ENCODE measurements around the gene S100A3. TPM values are rescaled to one million over a fixed set of nuclear protein-coding genes. Genes with fewer than 3 reads are reported as not detected.
"Not testable (repeated sequence)": the region's sequence is repeated elsewhere in the genome, so short reads cannot be mapped to it uniquely, and the experiment has no call there.

S100A3 gene
- polyA plus RNA-seq, 1 donor from 2014 or later, result not detected

DNA sequence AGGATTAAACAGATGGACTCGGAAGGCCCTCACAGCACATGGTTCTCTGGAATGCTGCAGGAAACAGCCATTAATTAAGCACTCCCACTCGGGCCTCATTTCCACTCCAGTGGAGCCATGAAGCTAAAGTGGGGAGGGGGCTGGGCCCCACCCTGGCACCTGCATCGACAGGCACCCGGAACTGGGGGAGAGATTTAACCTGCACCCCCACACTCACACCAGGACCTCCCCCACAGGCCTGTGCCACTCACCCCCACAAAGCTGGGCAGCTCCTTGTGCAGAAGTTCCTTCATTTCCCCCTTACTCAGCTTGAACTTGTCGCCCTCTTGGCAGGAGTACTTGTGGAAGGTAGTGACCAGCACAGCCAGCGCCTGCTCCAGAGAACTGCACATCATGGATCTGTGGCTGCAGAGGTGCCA is 14.4 kb upstream of the S100A3 start:
- H3K36me3 Mint-ChIP-seq, result peaks cover 5% of the 10 kb centered on the region
- H3K4me1 Mint-ChIP-seq, result peaks cover 8 to 16% (median 15%) of the 10 kb centered on the region in 3 donors
- no peaks in the 10 kb centered on the region for H3K9me3 Mint-ChIP-seq
- no peaks in the 10 kb centered on the region for H3K27me3 Mint-ChIP-seq
- no peak overlapping the region for H3K4me3 Mint-ChIP-seq
- H3K27ac Mint-ChIP-seq, result no peak overlapping the region

DNA sequence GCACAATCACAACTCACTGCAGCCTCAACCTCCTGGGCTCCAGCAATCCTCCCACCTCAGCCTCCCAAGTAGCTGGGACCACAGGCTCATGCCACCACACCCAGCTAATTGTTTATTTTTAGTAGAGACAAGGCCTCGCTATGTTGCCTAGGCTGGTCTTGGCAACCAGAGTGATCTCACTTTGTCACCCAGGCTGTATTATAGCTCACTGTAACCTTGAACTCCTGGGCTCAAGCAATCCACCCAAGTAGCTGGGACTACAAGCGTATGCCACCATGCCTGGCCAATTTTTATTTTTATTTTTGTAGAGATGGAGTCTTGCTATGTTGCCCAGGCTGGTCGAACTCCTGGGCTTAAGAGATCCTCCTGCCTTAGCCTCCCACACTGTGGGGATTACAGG is 13.0 kb upstream of the S100A3 start:
- not testable (repeated sequence) for H3K9me3 Mint-ChIP-seq, H3K27me3 Mint-ChIP-seq, H3K36me3 Mint-ChIP-seq, H3K27ac Mint-ChIP-seq, H3K4me3 Mint-ChIP-seq
- peaks cover 5 to 13% (median 12%) of the 10 kb centered on the region in 3 donors for H3K4me1 Mint-ChIP-seq

DNA sequence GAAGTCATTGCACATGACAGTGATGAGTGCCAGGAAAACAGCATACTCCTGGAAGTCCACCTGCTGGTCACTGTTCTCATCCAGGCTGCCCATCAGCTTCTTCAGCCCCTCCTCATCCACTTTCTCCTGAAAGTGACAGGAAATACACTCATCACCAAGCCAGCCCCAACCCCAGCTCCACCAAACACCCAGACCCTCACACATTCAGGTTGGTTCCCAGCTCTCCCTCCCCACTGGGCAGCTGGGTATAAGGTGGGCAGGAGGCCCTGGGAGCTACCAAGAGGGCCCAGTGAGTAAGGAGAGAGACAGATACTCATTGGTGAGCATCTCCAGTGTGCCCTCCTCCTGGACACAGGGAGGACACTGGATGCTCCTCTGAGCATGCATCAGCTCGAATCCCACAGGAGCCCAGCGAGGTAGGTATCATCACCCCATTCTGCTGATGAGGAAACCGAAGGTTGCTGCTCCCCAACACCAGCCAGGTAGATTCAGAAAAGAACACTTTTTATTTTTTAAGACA is 12.5 kb upstream of the S100A3 start:
- H3K4me1 Mint-ChIP-seq, result peaks cover 5 to 8% (median 8%) of the 10 kb centered on the region in 3 donors
- no peaks in the 10 kb centered on the region for H3K27me3 Mint-ChIP-seq
- no peak overlapping the region for H3K27ac Mint-ChIP-seq
- peaks cover 3% of the 10 kb centered on the region for H3K36me3 Mint-ChIP-seq
- H3K9me3 Mint-ChIP-seq, result no peaks in the 10 kb centered on the region
- peak overlapping the region in 1 of 4 donors; percentile 45 for H3K4me3 Mint-ChIP-seq

DNA sequence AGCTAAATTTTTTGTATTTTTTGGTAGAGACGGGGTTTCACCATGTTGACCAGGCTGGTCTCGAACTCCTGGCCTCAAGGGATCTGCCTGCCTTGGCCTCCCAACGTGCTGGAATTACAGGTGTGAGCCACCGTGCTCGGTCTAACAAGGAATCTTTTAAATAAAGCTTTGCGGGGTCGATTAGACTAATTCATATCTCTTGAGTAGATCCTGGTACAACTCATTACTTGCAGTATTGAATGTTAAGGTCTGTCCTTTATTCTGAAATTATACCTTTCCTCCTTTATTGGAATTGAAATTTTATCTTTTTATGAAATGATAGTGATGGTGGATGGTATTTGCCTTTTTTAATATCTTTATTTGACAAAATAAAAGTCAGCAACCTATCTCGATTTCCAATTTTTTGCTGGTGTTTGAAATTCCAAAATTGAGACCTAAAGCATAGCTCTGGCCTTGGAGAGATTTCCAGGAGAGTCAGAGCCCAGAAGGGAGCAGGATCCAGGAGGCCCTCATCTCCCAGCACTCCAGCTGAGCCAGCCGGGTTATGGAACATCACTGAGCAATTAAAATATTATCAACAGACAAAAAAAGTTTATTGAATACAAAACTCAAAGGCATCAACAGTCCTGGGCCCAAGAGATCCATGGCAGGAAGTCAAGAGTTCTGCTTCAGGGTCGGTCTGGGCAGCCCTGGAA is 11.9 kb upstream of the S100A3 start:
- H3K4me1 Mint-ChIP-seq, result peaks cover 4% of the 10 kb centered on the region in 3 donors
- H3K9me3 Mint-ChIP-seq, result no peaks in the 10 kb centered on the region
- no peaks in the 10 kb centered on the region for H3K27me3 Mint-ChIP-seq
- peaks cover 3% of the 10 kb centered on the region for H3K36me3 Mint-ChIP-seq
- H3K27ac Mint-ChIP-seq, result no peak overlapping the region
- no peak overlapping the region for H3K4me3 Mint-ChIP-seq

DNA sequence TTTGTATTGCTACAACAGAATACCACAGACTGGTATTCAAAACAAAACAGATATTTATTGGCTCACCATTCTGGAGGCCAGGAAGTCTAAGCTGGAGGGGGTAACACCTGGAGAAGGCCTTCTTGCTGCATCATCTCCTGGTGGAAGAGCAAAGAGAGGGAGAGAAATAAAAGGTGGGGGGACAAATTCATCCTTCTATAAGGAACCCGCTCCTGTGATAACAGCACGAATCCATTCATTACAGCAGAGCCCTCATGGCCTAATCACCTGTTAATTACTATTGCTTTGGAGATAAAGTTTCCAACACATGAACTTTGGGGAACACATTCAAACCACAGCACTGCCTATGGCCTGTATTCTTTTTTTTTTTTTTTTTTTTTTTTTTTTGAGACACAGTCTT is 11.2 kb upstream of the S100A3 start:
- H3K36me3 Mint-ChIP-seq, result peaks cover 3% of the 10 kb centered on the region
- H3K4me3 Mint-ChIP-seq, result no peak overlapping the region
- no peak overlapping the region for H3K27ac Mint-ChIP-seq
- H3K9me3 Mint-ChIP-seq, result no peaks in the 10 kb centered on the region
- H3K27me3 Mint-ChIP-seq, result no peaks in the 10 kb centered on the region
- peaks cover 0 to under 1% (median 0%) of the 10 kb centered on the region in 3 donors for H3K4me1 Mint-ChIP-seq

DNA sequence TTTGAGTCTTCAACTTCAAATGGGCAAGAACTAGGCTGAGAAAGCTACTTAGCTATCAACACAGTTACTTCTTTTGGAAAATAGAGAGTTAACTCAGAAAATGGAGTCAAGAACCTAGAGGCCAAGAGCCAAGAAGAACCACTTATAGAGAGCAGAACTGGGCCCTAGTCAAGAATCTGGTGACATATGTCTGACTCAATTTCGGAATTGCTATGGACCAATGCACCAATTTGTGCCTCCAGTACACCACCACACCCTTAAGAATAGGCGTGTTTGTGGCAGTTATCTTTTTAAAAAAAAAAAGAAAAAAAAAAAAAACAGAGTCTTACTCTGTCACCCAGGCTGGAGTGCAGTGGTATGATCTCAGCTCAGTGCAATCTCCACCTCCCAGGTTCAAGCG is 8.8 kb upstream of the S100A3 start:
- H3K27ac Mint-ChIP-seq, result no peak overlapping the region
- no peaks in the 10 kb centered on the region for H3K4me1 Mint-ChIP-seq
- no peaks in the 10 kb centered on the region for H3K9me3 Mint-ChIP-seq
- H3K27me3 Mint-ChIP-seq, result peaks cover 2% of the 10 kb centered on the region
- H3K4me3 Mint-ChIP-seq, result no peak overlapping the region
- peaks cover 3% of the 10 kb centered on the region for H3K36me3 Mint-ChIP-seq

DNA sequence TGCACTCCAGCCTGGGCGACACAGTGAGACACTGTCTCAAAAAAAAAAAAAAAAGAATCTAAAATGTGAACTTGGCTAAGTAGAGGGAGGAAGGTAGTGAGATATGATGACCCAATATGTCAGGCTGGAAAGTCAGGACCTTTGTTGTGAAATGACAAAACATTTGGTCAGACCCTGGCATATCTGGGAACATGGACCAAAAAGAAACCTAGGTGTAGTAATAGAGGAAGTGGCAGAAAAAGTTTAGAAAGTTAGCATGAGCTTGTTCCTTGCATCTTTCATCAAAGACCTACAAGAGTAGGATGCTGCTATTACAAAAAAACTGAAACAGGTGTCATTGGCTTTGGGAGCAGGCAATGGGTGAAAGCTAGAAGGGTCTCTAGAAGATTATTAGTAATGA is 7.3 kb upstream of the S100A3 start:
- Mint-ChIP-seq H3K4me1 (no peaks in the 10 kb centered on the region), H3K4me3 (no peak overlapping the region), H3K27me3 (peaks cover 2% of the 10 kb centered on the region), H3K36me3 (peaks cover 3% of the 10 kb centered on the region), H3K9me3 (no peaks in the 10 kb centered on the region), H3K27ac (no peak overlapping the region)

DNA sequence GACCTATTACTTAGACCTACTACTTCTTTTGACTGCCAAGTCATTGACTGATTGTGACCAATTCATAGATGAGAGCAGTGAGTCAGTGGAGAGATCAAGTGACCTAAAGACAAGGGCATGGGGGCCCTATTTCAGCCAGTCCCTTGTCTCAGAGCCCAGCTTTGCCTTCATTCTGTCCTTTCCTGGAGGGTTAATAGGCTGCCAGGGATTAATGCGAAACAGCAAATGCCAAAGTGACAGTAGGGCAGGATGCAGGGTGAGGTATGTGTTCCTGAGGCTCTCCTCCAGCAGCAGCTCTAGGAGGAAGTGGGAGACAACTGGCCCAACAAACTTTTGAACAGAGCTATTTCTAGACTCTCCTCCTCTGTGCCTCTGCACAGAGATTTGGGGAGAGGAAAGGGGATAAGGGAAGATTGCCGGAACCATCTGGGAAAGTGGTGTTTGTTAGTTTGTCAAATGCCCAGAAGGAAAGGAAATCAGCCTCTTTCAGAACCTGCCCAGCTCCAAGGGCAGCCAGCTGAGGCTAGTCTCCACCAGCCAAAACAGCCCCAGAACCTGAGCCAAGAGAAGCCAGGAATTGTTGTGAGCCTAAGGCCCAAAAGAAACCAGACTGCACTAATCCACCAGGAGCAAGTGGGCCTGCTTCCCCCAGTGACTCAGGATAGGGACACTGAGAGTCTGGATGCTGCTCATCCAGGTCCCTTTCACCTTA is 4.9 kb upstream of the S100A3 start:
- H3K36me3 Mint-ChIP-seq, result no peaks in the 10 kb centered on the region
- H3K4me3 Mint-ChIP-seq, result no peak overlapping the region
- no peaks in the 10 kb centered on the region for H3K9me3 Mint-ChIP-seq
- H3K27me3 Mint-ChIP-seq, result peaks cover 6% of the 10 kb centered on the region
- peaks cover 0 to 4% (median 3%) of the 10 kb centered on the region in 3 donors for H3K4me1 Mint-ChIP-seq
- H3K27ac Mint-ChIP-seq, result no peak overlapping the region

DNA sequence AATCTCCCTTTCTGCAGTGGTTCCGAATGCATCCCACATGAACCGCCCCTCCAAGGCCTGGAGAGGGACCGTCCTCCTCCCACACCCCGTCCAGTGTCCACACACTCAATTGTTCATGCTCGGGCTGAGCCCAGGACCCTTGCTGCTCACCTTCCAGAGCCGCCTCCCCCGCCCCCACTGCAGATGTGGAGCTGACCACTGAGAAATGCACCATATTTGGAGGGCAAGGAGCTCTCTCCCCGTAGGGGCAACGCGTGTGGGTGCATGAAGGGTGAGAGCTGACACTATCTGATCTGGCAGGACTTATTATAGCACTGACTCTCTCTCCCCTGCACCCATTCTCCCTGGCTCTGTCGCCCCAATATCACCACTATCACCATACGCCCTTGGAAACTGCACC is 4.0 kb upstream of the S100A3 start:
- peaks cover 6% of the 10 kb centered on the region for H3K27me3 Mint-ChIP-seq
- no peak overlapping the region for H3K4me3 Mint-ChIP-seq
- H3K27ac Mint-ChIP-seq, result no peak overlapping the region
- H3K4me1 Mint-ChIP-seq, result peaks cover 0 to 7% (median 5%) of the 10 kb centered on the region in 3 donors
- no peaks in the 10 kb centered on the region for H3K9me3 Mint-ChIP-seq
- no peaks in the 10 kb centered on the region for H3K36me3 Mint-ChIP-seq

DNA sequence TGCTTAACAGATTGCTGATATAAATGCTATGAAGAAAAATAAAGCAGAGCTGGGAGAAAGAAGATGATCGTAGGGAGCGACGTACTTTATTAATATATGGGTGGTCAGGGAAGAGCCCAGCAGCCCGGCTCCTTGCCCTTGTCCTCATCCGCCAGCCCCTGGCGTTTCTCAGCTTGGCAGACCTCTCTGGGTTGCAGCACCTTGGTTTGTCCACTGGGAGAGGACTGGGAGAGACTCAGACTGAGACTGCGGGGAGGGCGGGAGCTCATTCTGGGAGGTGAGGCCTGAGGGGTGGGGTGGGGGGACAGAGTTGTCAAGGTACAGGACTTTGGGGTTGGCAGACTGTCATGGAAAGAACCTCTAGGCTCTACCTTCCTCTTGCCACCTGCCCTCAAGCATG is 3.3 kb upstream of the S100A3 start:
- Mint-ChIP-seq H3K4me1 (peaks cover 0 to 7% (median 5%) of the 10 kb centered on the region in 3 donors), H3K36me3 (no peaks in the 10 kb centered on the region), H3K9me3 (no peaks in the 10 kb centered on the region), H3K4me3 (no peak overlapping the region), H3K27me3 (peaks cover 6% of the 10 kb centered on the region), H3K27ac (no peak overlapping the region)

DNA sequence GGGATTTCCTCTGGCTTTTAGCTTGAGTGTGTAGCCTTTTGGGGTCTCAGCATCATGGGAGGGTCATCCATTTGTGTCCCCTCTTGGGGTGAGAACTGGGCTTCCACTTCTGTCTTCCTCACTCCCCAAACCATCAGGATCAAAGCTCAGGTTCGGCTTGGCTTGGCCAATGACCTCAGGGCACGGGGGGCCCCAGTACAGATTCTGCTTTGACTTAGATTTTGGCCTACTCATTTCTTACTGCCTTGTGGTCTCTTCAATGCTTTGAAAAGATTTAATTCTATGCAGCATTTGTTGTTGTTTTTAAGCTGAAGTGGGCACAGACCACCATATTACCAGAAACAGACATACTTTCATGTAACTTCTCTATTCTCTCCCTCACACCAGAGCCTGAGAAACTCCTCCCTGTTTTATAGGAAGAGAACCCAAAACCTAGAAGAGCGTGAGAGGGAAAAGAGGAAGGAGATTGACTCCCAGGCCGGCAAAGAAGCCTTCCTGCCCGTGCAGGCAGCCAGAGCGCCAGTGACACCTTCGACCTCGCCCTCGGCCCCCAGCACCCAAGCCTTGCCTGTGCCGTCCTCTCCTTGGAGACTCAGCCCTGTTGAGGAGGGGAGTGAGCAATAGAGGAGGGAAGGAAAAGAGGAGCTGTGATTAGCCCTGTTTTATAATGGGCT is 1.9 kb upstream of the S100A3 start:
- H3K4me3 Mint-ChIP-seq, result no peak overlapping the region
- H3K9me3 Mint-ChIP-seq, result no peaks in the 10 kb centered on the region
- H3K27ac Mint-ChIP-seq, result no peak overlapping the region
- no peaks in the 10 kb centered on the region for H3K36me3 Mint-ChIP-seq
- peaks cover under 1 to 8% (median 8%) of the 10 kb centered on the region in 3 donors for H3K4me1 Mint-ChIP-seq
- peaks cover 6% of the 10 kb centered on the region for H3K27me3 Mint-ChIP-seq

DNA sequence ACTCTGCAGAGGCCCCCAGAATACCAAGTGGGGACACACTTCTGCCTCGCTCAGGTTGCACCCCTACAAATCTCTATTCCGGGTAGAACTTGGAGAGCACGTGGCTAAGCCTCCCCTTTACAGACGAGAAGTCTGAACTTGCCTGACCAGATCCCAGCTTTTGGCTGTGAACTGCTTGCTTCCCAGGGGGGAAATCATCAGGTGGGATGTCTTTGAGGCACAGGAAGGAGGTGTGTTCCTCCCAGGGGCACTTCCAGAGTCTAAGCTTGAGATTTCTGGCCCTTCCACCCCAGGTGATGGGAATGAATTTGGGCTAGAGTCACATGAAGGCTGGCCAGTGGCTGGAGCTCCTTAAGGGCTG is 1.3 kb upstream of the S100A3 start:
- Mint-ChIP-seq H3K4me3 (peak overlapping the region in 1 of 4 donors; percentile 47), H3K4me1 (peaks cover 6 to 14% (median 14%) of the 10 kb centered on the region in 3 donors), H3K9me3 (no peaks in the 10 kb centered on the region), H3K27me3 (peaks cover 6% of the 10 kb centered on the region), H3K27ac (no peak overlapping the region), H3K36me3 (peaks cover 1% of the 10 kb centered on the region)

DNA sequence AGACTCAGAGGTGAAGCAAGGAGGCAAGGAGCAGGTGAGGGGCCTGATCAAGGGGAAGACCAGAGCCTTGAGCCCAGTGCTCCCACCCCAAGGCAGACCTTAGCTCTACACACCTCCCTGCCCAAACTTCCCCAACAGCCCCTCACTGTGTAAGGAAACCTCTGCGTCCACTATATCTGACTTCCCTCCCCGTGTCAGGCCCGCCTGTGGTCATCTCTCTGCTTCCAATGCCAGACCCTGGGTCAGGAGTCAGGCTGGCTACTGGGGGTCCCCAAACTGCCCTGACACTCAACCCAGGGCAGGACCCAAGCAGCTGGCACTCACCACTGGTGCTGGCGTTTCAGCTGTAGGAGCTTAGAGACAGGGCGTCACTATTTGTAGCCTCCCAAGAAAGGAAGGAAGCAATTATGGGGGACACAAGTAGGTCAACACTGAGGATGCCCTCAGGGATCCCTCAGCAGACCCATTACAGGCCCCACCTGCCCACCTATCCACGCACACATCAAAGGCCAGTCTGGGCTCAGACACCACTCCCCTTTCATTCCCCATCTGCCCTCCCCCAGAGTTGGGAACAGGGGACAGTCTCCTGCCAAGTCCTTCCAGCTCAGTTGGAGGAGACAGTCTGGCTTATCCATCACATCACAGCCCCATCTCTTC is 811 bp upstream of the S100A3 start:
- H3K4me3 Mint-ChIP-seq, result peak overlapping the region in 1 of 4 donors; percentile 47
- peaks cover 10 to 19% (median 19%) of the 10 kb centered on the region in 3 donors for H3K4me1 Mint-ChIP-seq
- H3K27ac Mint-ChIP-seq, result no peak overlapping the region
- no peaks in the 10 kb centered on the region for H3K9me3 Mint-ChIP-seq
- peaks cover 6% of the 10 kb centered on the region for H3K27me3 Mint-ChIP-seq
- H3K36me3 Mint-ChIP-seq, result peaks cover 3% of the 10 kb centered on the region

DNA sequence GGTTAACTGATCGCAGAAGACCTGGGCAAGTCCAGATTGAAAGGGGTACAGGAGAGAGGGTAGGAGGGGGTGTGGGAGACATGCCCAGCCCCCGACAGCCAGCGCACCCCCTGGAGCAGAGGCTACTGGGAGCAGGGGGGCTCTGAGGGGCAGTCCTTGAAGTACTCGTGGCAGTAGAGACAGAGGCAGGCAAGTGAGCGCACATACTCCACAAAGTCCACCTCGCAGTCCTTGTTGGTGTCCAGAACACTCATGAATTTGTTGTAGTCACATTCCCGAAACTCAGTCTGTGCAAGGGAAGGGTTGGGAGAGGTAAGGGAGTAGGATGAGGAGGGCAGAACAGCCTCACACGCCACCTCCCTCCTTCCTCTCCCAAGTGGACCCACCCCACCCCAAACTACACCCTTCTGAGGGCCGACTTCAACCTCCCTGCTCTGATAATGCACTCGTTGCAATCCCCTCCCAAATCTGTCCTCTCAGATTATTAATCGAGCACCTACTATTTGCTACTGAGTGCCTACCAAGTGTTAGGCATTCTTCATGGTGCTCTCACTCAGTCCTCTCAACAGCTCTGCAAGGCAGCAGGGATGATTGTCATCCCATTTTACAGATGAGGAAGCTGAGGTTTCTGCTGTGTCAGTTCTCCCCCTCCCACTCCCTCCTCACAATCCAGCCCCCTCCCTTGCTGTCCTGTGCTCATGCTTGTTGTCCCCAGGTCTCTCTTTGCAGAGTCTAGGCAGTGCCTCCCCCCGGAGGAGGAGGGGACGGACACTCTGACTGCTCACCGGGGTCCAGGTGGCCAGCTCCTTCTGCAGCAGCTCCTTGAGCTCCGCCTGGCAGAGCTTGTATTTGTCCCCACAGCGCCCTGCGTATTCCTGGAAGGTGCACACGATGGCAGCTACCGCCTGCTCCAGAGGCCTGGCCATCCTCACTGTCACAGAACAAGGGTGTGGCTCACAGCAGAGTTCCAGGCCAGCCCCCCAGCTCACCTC is 1.2 kb downstream of the S100A3 start:
- Mint-ChIP-seq H3K27me3 (peaks cover 3% of the 10 kb centered on the region), H3K4me3 (peak overlapping the region in 1 of 4 donors; percentile 54), H3K27ac (peak overlapping the region in 1 of 3 donors; percentile 25), H3K9me3 (no peaks in the 10 kb centered on the region), H3K4me1 (peaks cover 12 to 28% (median 26%) of the 10 kb centered on the region in 3 donors), H3K36me3 (peaks cover 12% of the 10 kb centered on the region)
